ENCODE measurements around the gene ASCL5.

Gene ASCL5

GRCh38 chr1:201095581-201095980, 31.4 kb downstream of the ASCL5 start:
- no peak for DNase-seq (ENCODE audit: low spot score)
- in situ Hi-C loops (cut with MboI; ENCODE audit: low pct_unique_long_range_greater_than_20kb, low sequenced_read_pairs, unreplicated experiment), result no loop called here
- TF ChIP-seq CTCF (IDR thresholded peaks at IDR 0.05; ENCODE audit: extremely low read depth, insufficient read depth, missing control alignments), result no peak

- no peak for TF ChIP-seq CTCF (IDR thresholded peaks at IDR 0.05; ENCODE audit: extremely low read depth, insufficient read depth, missing control alignments)
- DNase-seq (ENCODE audit: low spot score), result no peak
Measured at GRCh38 chr1:201094832-201095231, 32.2 kb downstream of the ASCL5 start.

GRCh38 chr1:201093962-201094361, 33.0 kb downstream of the ASCL5 start:
- no peak for DNase-seq (ENCODE audit: low spot score)
- in situ Hi-C loops (cut with MboI; ENCODE audit: low pct_unique_long_range_greater_than_20kb, low sequenced_read_pairs, unreplicated experiment), result no loop called here
- no peak for TF ChIP-seq CTCF (IDR thresholded peaks at IDR 0.05; ENCODE audit: extremely low read depth, insufficient read depth, missing control alignments)

More at GRCh38 chr1:201094832-201095231, 32.2 kb downstream of the ASCL5 start:
- in situ Hi-C loops (cut with MboI; ENCODE audit: low pct_unique_long_range_greater_than_20kb, low sequenced_read_pairs, unreplicated experiment), result no loop called here

GRCh38 chr1:201093561-201093960, 33.4 kb downstream of the ASCL5 start:
- no peak for DNase-seq (ENCODE audit: low spot score)
- in situ Hi-C loops (cut with MboI; ENCODE audit: low pct_unique_long_range_greater_than_20kb, low sequenced_read_pairs, unreplicated experiment), result no loop called here
- no peak for TF ChIP-seq CTCF (IDR thresholded peaks at IDR 0.05; ENCODE audit: extremely low read depth, insufficient read depth, missing control alignments)

GRCh38 chr1:201092738-201093137, 34.2 kb downstream of the ASCL5 start:
- in situ Hi-C loops (cut with MboI; ENCODE audit: low pct_unique_long_range_greater_than_20kb, low sequenced_read_pairs, unreplicated experiment), result no loop called here
- DNase-seq (ENCODE audit: low spot score), result no peak
- TF ChIP-seq CTCF (IDR thresholded peaks at IDR 0.05; ENCODE audit: extremely low read depth, insufficient read depth, missing control alignments), result no peak

GRCh38 chr1:201091256-201091655, 35.7 kb downstream of the ASCL5 start:
- TF ChIP-seq CTCF (IDR thresholded peaks at IDR 0.05; ENCODE audit: extremely low read depth, insufficient read depth, missing control alignments), result no peak
- DNase-seq (ENCODE audit: low spot score), result no peak
- in situ Hi-C loops (cut with MboI; ENCODE audit: low pct_unique_long_range_greater_than_20kb, low sequenced_read_pairs, unreplicated experiment), result no loop called here

GRCh38 chr1:201090541-201090940, 36.4 kb downstream of the ASCL5 start:
- in situ Hi-C loops (cut with MboI; ENCODE audit: low pct_unique_long_range_greater_than_20kb, low sequenced_read_pairs, unreplicated experiment), result no loop called here
- no peak for TF ChIP-seq CTCF (IDR thresholded peaks at IDR 0.05; ENCODE audit: extremely low read depth, insufficient read depth, missing control alignments)
- DNase-seq (ENCODE audit: low spot score), result no peak

All from GM13977 (cell line).